K562 (cell line): ENCODE data around the gene DAG1. TPM values are rescaled to one million over a fixed set of nuclear protein-coding genes. Genes with fewer than 3 reads are reported as not detected.

ENCODE experiments used
- CTCF ChIP-seq, 3 experiments: IDR thresholded peaks in 2 of 3; conservative IDR thresholded peaks in 1 of 3; 2 replicates each; pipeline ENCODE4 v1.5.1; 2011 to 2012; ENCODE audit warnings: low read length in 3 of 3, mild to moderate bottlenecking in 3 of 3, control low read depth in 2 of 3, improper control_type of control experiment in 1 of 3, inconsistent platforms in 1 of 3, low read depth in 1 of 3, mixed read lengths in 1 of 3, moderate library complexity in 1 of 3; ENCODE audit not compliant: insufficient read depth in 2 of 3
- REST ChIP-seq, 2 experiments: fragments of 450-650 bp; formaldehyde crosslinking in 1 of 2; IDR thresholded peaks; 2 replicates each; pipeline versions ENCODE4 v1.4.0 to v1.6.1; 2014 to 2020; ENCODE audit warnings: mild to moderate bottlenecking in 2 of 2, borderline replicate concordance in 1 of 2, low read depth in 1 of 2
- SMC3 ChIP-seq: conservative IDR thresholded peaks from 2 replicates; pipeline ENCODE4 v1.6.1; 2011; ENCODE audit warnings: low read depth, low read length, improper control_type of control experiment; ENCODE audit not compliant: insufficient read depth
- ZNF263 ChIP-seq: sonication (generic); formaldehyde crosslinking; IDR thresholded peaks from 2 replicates; pipeline ENCODE4 v1.8.0; 2022; ENCODE audit warnings: mild to moderate bottlenecking, missing genetic modification reagents, borderline replicate concordance
- polyA plus RNA-seq, 8 experiments: library from polyadenylated mRNA; depleted of rRNA in 4 of 8; stranded (reverse) in 5 of 8; unstranded in 3 of 8; fragments of >200 nt; fragmentation: Nextera tagmentation in 2 of 8; fragmentation: Illumina TruSeq in 1 of 8; extraction: Ambion mirVana in 2 of 8; extraction: Trizol in 1 of 8; gene quantifications; 2 replicates each; pipeline versions ENCODE4 v1.2.1 to v1.2.3, GENCODE V29; 2011 to 2014; ENCODE audit warnings: inconsistent platforms in 1 of 8, missing spikeins in 1 of 8
- total RNA-seq, 7 experiments: library from RNA; depleted of rRNA in 6 of 7; stranded (reverse); fragments of >200 nt in 6 of 7; fragmentation: Illumina TruSeq in 2 of 7; extraction: Trizol in 2 of 7; gene quantifications; 2 replicates each; pipeline versions ENCODE4 v1.2.1 to v1.2.3, GENCODE V29; 2011 to 2021; ENCODE audit warnings: low replicate concordance in 1 of 7

The DAG1 gene
- total and polyA plus RNA-seq, 9 of the 15 experiments (the other 6 are each of a cell fraction or from before 2014, with no cell fraction given): 0.29 to 19.6 (median 8.2) TPM

GRCh38 chr3:49454458-49454857 is 15.6 kb upstream of the DAG1 start (continued):
- TF ChIP-seq CTCF (IDR thresholded peaks at IDR 0.05 in 2 of 3, conservative IDR thresholded peaks at IDR 0.05 in 1 of 3; ENCODE audit: insufficient read depth in 2 of 3, low read depth in 1 of 3, low read length in 3 of 3): peak; percentile 52 to 71 (median 57); a peak in 5 of 6 replicates
- TF ChIP-seq REST (IDR thresholded peaks at IDR 0.05; ENCODE audit: borderline replicate concordance): peak; percentile 75
- TF ChIP-seq REST (CRISPR knock-in tag; IDR thresholded peaks at IDR 0.05; ENCODE audit: low read depth): no peak
- 0 out of 2 replicates have a peak, but pooled peaks have one; percentile 16 for TF ChIP-seq SMC3
- TF ChIP-seq ZNF263 (CRISPR knock-in tag): no peak
